Mesenchymal stem cell (in vitro differentiated cells and primary cell): ENCODE data around the gene CFAP99.

ENCODE experiments used
- DNase-seq: peaks from one replicate; pipeline ENCODE4 v3.0.0-alpha.2; 2013
- H2AFZ ChIP-seq: one replicate; pipeline ENCODE4 v1.6.1; 2013; ENCODE audit warnings: low read depth, mild to moderate bottlenecking, control low read depth, inconsistent platforms, low read length, moderate library complexity
- H2AK5ac ChIP-seq: 2 replicates; pipeline ENCODE4 v1.6.1; 2013; ENCODE audit warnings: low read length, moderate library complexity, mild to moderate bottlenecking, inconsistent platforms; ENCODE audit not compliant: severe bottlenecking
- H2BK120ac ChIP-seq: one replicate; pipeline ENCODE4 v1.6.1; 2013; ENCODE audit warnings: low read depth, mild to moderate bottlenecking, inconsistent platforms, low read length, moderate library complexity
- H2BK12ac ChIP-seq, 2 experiments: one replicate each; pipeline ENCODE4 v1.6.1; 2013; ENCODE audit warnings: inconsistent platforms in 2 of 2, low read length in 2 of 2, mild to moderate bottlenecking in 2 of 2, moderate library complexity in 2 of 2, control low read depth in 1 of 2
- H2BK15ac ChIP-seq: one replicate; pipeline ENCODE4 v1.6.1; 2013; ENCODE audit warnings: mild to moderate bottlenecking, low read depth, inconsistent platforms; ENCODE audit not compliant: poor library complexity, severe bottlenecking
- H2BK5ac ChIP-seq: 2 replicates; pipeline ENCODE4 v1.6.1; 2013; ENCODE audit warnings: low read depth, mild to moderate bottlenecking, low read length, control low read depth, inconsistent platforms; ENCODE audit not compliant: poor library complexity, severe bottlenecking
- H3K14ac ChIP-seq, 2 experiments: one replicate each; pipeline ENCODE4 v1.6.1; 2013; ENCODE audit warnings: inconsistent platforms in 2 of 2, low read length in 2 of 2, control low read depth in 1 of 2, mild to moderate bottlenecking in 1 of 2, moderate library complexity in 1 of 2
- H3K18ac ChIP-seq, 2 experiments: one replicate each; pipeline ENCODE4 v1.6.1; 2013; ENCODE audit warnings: inconsistent platforms in 2 of 2, low read length in 2 of 2, control low read depth in 1 of 2, low read depth in 1 of 2, mild to moderate bottlenecking in 1 of 2
- H3K23ac ChIP-seq, 2 experiments: one replicate each; pipeline ENCODE4 v1.6.1; 2013; ENCODE audit warnings: inconsistent platforms in 2 of 2, low read length in 2 of 2, mild to moderate bottlenecking in 2 of 2, moderate library complexity in 2 of 2, control low read depth in 1 of 2
- H3K27ac ChIP-seq: 2 replicates; pipeline ENCODE4 v1.5.1; 2013; ENCODE audit warnings: mild to moderate bottlenecking, moderate library complexity, low read length, control low read depth, inconsistent platforms; ENCODE audit not compliant: poor library complexity, severe bottlenecking
- H3K27me3 ChIP-seq, 2 experiments: 2 replicates each; pipeline versions ENCODE4 v1.6.1 to v1.7.0; 2013; ENCODE audit warnings: low read length in 2 of 2, mild to moderate bottlenecking in 2 of 2, moderate library complexity in 2 of 2, control low read depth in 1 of 2, inconsistent platforms in 1 of 2; ENCODE audit not compliant: control insufficient read depth in 1 of 2, insufficient read depth in 1 of 2
- H3K36me3 ChIP-seq, 2 experiments: 2 replicates each; pipeline versions ENCODE4 v1.6.1 to v1.7.0; 2013; ENCODE audit warnings: low read length in 2 of 2, control low read depth in 1 of 2, inconsistent platforms in 1 of 2, low read depth in 1 of 2, mild to moderate bottlenecking in 1 of 2; ENCODE audit not compliant: insufficient read depth in 2 of 2, control insufficient read depth in 1 of 2
- H3K4ac ChIP-seq, 2 experiments: one replicate each; pipeline ENCODE4 v1.6.1; 2013; ENCODE audit warnings: inconsistent platforms in 2 of 2, low read length in 2 of 2, mild to moderate bottlenecking in 2 of 2, moderate library complexity in 2 of 2, control low read depth in 1 of 2, low read depth in 1 of 2
- H3K4me1 ChIP-seq: 2 replicates; pipeline ENCODE4 v1.6.1; 2013; ENCODE audit warnings: low read depth, low read length, control low read depth; ENCODE audit not compliant: control insufficient read depth, insufficient read depth
- H3K4me2 ChIP-seq: 2 replicates; pipeline ENCODE4 v1.6.1; 2013; ENCODE audit warnings: low read length, mild to moderate bottlenecking, inconsistent platforms; ENCODE audit not compliant: poor library complexity, severe bottlenecking
- H3K4me3 ChIP-seq, 2 experiments: 2 replicates each; pipeline versions ENCODE4 v1.5.1 to v1.7.0; 2013; ENCODE audit warnings: low read length in 2 of 2, mild to moderate bottlenecking in 2 of 2, control low read depth in 1 of 2, low read depth in 1 of 2; ENCODE audit not compliant: insufficient read depth in 1 of 2
- H3K79me1 ChIP-seq: replicated peaks from 2 replicates; pipeline ENCODE4 v1.6.1; 2013; ENCODE audit warnings: mild to moderate bottlenecking, control low read depth, low read length, inconsistent platforms; ENCODE audit not compliant: poor library complexity, severe bottlenecking
- H3K9ac ChIP-seq: 2 replicates; pipeline ENCODE4 v1.7.0; 2013; ENCODE audit warnings: mild to moderate bottlenecking, low read length, moderate library complexity
- H3K9me3 ChIP-seq: 2 replicates; pipeline ENCODE4 v1.7.0; 2013; ENCODE audit warnings: mild to moderate bottlenecking, low read length; ENCODE audit not compliant: control insufficient read depth
- H4K8ac ChIP-seq: one replicate; pipeline ENCODE4 v1.6.1; 2013; ENCODE audit warnings: inconsistent platforms, mild to moderate bottlenecking, low read length, moderate library complexity
- H4K91ac ChIP-seq: one replicate; pipeline ENCODE4 v1.6.1; 2013; ENCODE audit warnings: mild to moderate bottlenecking, low read length, inconsistent platforms
- WGBS: methylation state at CpG from one replicate; pipeline ENCODE4 v1.1.7; 2013; ENCODE audit warnings: mixed read lengths; 5-methylcytosine and 5-hydroxymethylcytosine counted together

The CFAP99 gene

GRCh38 chr4:2372488-2373030, 46.2 kb upstream of the CFAP99 start:
- H3K79me1 ChIP-seq, result peaks cover 48% of the 10 kb centered on the region
- H2BK120ac ChIP-seq, result no peak overlapping the region
- no peak overlapping the region for H3K4me2 ChIP-seq
- peak overlapping the region in 1 of 2 experiments; percentile 5 for H3K4me3 ChIP-seq
- no peak overlapping the region for H3K14ac ChIP-seq
- no peak overlapping the region for H2AFZ ChIP-seq
- H3K36me3 ChIP-seq, result peaks cover 0 to 42% of the 10 kb centered on the region in 2 experiments
- H3K9ac ChIP-seq, result no peak overlapping the region
- no peak overlapping the region for H4K8ac ChIP-seq
- H3K23ac ChIP-seq, result no peak overlapping the region
- DNase-seq, result no peak
- no peak overlapping the region for H3K27ac ChIP-seq
- H2BK12ac ChIP-seq, result no peak overlapping the region
- H3K18ac ChIP-seq, result no peak overlapping the region
- H3K4me1 ChIP-seq, result peaks cover 4% of the 10 kb centered on the region
- WGBS, result 90% methylated on average over 12 of the region's 14 CpGs
- H2BK5ac ChIP-seq, result no peak overlapping the region
- H4K91ac ChIP-seq, result no peak overlapping the region
- H3K4ac ChIP-seq, result no peak overlapping the region
- no peaks in the 10 kb centered on the region for H3K27me3 ChIP-seq
- peaks cover 6% of the 10 kb centered on the region for H3K9me3 ChIP-seq
- H2AK5ac ChIP-seq, result no peak overlapping the region
- H2BK15ac ChIP-seq, result no peak overlapping the region

- no peak overlapping the region for H3K4ac ChIP-seq
- H3K23ac ChIP-seq, result no peak overlapping the region
- WGBS, result 86% methylated on average over 7 of the region's 7 CpGs
- no peak overlapping the region for H4K91ac ChIP-seq
- no peak overlapping the region for H3K14ac ChIP-seq
- no peaks in the 10 kb centered on the region for H3K27me3 ChIP-seq
- H3K4me1 ChIP-seq, result peaks cover 4% of the 10 kb centered on the region
- H2BK12ac ChIP-seq, result no peak overlapping the region
- H3K9me3 ChIP-seq, result peaks cover 5% of the 10 kb centered on the region
- DNase-seq, result no peak
- H3K4me2 ChIP-seq, result no peak overlapping the region
- H2AFZ ChIP-seq, result no peak overlapping the region
- no peak overlapping the region for H2BK5ac ChIP-seq
- H3K4me3 ChIP-seq, result no peak overlapping the region
- no peak overlapping the region for H3K9ac ChIP-seq
- no peak overlapping the region for H3K18ac ChIP-seq
- H3K79me1 ChIP-seq, result peaks cover 44% of the 10 kb centered on the region
- no peak overlapping the region for H2AK5ac ChIP-seq
- H4K8ac ChIP-seq, result no peak overlapping the region
- peaks cover 0 to 42% of the 10 kb centered on the region in 2 experiments for H3K36me3 ChIP-seq
- no peak overlapping the region for H2BK120ac ChIP-seq
- no peak overlapping the region for H3K27ac ChIP-seq
- no peak overlapping the region for H2BK15ac ChIP-seq
These were observed 45.2 kb upstream of the CFAP99 start for GRCh38 chr4:2373532-2373931.

- WGBS, result 78% methylated on average over 9 of the region's 10 CpGs
- H3K27me3 ChIP-seq, result no peaks in the 10 kb centered on the region
- H2BK15ac ChIP-seq, result no peak overlapping the region
- H2AK5ac ChIP-seq, result no peak overlapping the region
- H3K4me2 ChIP-seq, result no peak overlapping the region
- no peak for DNase-seq
- no peak overlapping the region for H2AFZ ChIP-seq
- H3K14ac ChIP-seq, result no peak overlapping the region
- H3K9ac ChIP-seq, result no peak overlapping the region
- H3K9me3 ChIP-seq, result no peaks in the 10 kb centered on the region
- H4K8ac ChIP-seq, result no peak overlapping the region
- no peak overlapping the region for H2BK12ac ChIP-seq
- H3K36me3 ChIP-seq, result peaks cover 0 to 29% of the 10 kb centered on the region in 2 experiments
- H3K23ac ChIP-seq, result no peak overlapping the region
- H3K18ac ChIP-seq, result no peak overlapping the region
- no peak overlapping the region for H3K4me3 ChIP-seq
- H3K4ac ChIP-seq, result no peak overlapping the region
- H2BK5ac ChIP-seq, result no peak overlapping the region
- no peak overlapping the region for H2BK120ac ChIP-seq
- H3K4me1 ChIP-seq, result peaks cover 13% of the 10 kb centered on the region
- H4K91ac ChIP-seq, result no peak overlapping the region
- peaks cover 38% of the 10 kb centered on the region for H3K79me1 ChIP-seq
- H3K27ac ChIP-seq, result no peak overlapping the region
These were observed 43.3 kb upstream of the CFAP99 start for GRCh38 chr4:2375427-2375826.

- H3K4me1 ChIP-seq, result peaks cover 13% of the 10 kb centered on the region
- H3K14ac ChIP-seq, result no peak overlapping the region
- H2BK5ac ChIP-seq, result no peak overlapping the region
- no peak overlapping the region for H3K27ac ChIP-seq
- H3K9me3 ChIP-seq, result no peaks in the 10 kb centered on the region
- H3K4me3 ChIP-seq, result no peak overlapping the region
- no peak overlapping the region for H2AK5ac ChIP-seq
- H3K79me1 ChIP-seq, result peaks cover 25% of the 10 kb centered on the region
- no peak for DNase-seq
- no peak overlapping the region for H3K9ac ChIP-seq
- peaks cover 0 to 20% of the 10 kb centered on the region in 2 experiments for H3K36me3 ChIP-seq
- H4K8ac ChIP-seq, result no peak overlapping the region
- H2BK120ac ChIP-seq, result no peak overlapping the region
- H3K27me3 ChIP-seq, result no peaks in the 10 kb centered on the region
- H3K4me2 ChIP-seq, result no peak overlapping the region
- H3K4ac ChIP-seq, result no peak overlapping the region
- no peak overlapping the region for H2BK12ac ChIP-seq
- no peak overlapping the region for H2AFZ ChIP-seq
- no peak overlapping the region for H3K23ac ChIP-seq
- H2BK15ac ChIP-seq, result no peak overlapping the region
- no peak overlapping the region for H4K91ac ChIP-seq
- 92% methylated on average over 13 of the region's 14 CpGs for WGBS
- H3K18ac ChIP-seq, result no peak overlapping the region
These were observed 41.5 kb upstream of the CFAP99 start for GRCh38 chr4:2377241-2377640.
